HG02678 (cell line): ENCODE measurements around the gene APOL4.
"Not testable (repeated sequence)": the region's sequence is repeated elsewhere in the genome, so short reads cannot be mapped to it uniquely, and the experiment has no call there.

Experiments
- ATAC-seq: cut with Tn5 transposase; IDR thresholded peaks from one replicate; pipeline ENCODE4 v1.9.1; 2021; ENCODE audit warnings: mild to moderate bottlenecking, moderate library complexity; ENCODE audit not compliant: unreplicated experiment

The APOL4 gene

DNA sequence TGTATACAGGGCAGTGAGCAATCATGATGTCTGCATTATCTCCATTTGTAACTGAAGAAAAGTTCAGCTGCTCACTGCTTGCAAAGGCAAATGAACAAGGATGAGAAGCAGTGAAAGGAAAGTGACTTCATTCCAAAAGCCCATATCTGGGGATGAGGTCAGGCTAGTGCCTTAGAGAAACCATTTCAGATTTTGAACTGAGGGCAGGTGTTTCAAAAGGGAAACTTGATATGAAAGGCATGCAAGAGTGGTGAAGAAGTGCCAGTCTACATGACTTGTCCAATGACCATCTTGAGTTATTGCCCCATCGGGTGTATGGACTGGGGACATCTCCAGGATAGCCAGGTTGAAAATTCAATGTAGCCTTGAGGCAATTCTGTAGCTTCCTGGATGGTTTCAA is 7.3 kb upstream of the APOL4 start:
- ATAC-seq, result no peak

DNA sequence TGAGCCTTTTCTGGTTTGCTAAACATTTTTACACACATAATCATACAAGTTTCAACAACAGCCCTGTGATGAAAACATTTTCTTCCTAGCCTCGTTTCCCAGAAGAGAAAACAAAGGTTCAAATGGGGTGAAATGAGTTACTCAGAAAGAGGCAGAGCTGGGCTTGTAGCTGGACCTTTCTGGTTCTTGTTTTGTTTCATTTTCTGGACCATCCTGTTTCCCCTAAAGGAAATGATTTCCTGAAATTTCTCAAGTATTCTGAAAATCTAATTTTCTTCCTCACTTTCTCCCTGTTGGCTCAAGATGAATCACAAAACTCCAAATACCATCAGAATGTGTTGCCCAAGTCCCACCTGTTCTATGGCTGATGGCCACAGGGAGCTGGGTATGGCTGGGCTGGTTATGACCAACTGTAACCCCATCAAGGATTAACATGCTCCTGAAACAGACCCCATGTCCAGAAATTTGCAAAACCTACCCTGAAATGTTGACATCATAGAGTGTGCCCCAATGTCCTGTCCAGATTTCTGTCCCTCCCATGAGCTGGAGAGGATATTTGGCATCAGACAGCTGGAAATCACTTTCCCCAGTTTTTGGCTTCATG is 6.7 kb upstream of the APOL4 start:
- ATAC-seq, result no peak

DNA sequence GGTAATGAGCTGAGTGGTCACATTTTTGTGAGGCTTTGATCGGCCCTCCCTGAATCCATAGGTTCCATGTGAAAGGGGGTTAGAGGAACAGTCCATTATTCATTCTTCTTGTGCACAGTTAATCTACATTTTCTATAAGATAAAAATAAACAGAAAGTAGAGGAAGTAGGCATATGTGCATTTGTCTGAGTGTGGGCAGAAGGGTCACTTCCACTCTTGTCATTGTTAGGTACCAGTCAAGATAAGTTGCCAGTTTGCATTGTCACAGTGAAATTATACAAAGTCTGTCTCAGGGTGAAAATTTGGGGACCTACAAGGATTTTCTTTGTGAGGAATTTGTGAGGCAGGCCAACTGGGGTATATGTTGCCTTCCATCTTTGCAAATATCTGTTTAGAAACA is 4.6 kb upstream of the APOL4 start:
- ATAC-seq, result no peak

DNA sequence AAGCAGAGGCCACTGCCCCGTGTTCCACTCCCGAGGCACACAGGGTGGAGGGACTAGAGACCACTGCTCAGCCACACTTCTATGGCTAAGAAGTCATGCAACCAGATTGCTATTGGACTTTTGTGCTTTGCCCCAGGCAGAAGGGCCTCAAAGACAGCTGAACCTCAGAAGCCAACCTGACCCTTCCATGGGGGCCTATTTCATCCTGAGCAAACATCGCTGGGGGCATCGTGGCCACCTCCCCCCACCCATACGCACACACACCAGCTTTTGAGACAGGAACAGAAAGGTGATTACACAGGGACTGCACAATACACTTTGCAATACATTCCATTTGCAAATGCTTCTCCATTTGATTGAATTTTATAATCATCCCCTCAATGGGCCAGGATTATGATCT is 4.0 kb upstream of the APOL4 start:
- not testable (repeated sequence) for ATAC-seq

DNA sequence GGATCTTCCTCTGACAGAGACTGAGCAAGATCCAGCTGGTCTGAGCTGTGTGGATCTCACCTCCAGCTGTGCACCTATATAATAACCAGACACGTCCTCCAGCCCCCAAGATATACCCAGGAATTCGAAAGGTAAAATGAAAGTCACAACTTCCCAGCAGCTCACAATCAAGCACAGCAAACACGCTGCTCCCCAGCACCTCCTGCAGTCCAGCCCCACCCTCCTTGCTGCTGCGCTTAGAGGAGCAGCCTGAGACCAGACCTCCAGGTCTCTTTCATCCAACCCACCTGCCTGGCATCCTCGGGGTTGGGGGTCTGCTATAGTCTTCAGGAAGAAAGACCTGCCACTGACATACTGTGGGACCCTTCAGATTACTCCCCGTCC is 3.0 kb upstream of the APOL4 start:
- ATAC-seq, result no peak

DNA sequence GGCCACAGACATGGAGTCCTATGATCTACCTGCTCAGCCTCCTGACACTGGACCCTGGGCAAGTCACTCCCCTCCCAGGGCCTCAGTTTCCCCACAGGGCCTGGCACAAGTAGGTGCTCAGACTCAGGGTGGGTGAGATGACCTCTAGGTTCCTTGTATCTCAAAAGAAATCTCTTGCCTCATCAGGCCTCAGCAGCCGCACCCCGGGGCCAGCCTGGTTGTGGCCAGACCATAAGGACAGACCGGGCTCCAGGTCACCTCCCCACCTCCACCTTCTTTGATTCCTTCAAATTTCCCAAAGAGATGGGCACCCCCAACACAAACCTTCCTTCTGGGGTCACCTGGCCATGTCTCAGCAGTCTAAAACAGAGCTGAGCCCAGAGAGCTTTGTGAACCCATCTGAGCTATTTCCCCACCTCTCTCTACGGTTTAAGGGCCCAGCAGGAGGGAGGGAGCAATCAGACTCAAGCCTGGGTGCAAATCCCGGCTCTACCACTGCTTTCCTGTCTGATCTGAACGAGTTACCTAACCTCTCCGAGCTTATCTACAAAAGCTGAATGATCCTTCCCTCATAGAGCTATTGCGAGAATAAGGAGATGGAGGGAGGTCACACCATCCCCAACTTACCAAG is 2.5 kb upstream of the APOL4 start:
- no peak for ATAC-seq

DNA sequence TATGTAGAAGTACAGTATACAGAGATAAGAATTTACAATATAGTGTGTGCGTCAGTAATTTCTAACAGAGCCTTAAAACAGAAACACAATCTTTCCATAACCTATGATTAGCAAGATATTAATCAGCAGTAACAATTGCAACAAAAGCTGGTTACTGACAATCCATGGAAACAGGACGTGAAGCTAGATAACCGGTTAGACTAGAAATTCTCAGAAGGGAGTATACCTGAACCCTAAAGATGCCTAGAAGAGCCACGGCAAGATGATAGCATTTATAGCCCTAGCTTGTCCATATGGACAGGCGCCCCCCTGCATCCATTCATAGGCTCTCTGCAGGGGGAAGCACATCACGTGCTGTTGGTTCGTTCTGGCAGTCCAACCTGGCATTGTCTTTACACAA is 1.8 kb upstream of the APOL4 start:
- ATAC-seq, result not testable (repeated sequence)

DNA sequence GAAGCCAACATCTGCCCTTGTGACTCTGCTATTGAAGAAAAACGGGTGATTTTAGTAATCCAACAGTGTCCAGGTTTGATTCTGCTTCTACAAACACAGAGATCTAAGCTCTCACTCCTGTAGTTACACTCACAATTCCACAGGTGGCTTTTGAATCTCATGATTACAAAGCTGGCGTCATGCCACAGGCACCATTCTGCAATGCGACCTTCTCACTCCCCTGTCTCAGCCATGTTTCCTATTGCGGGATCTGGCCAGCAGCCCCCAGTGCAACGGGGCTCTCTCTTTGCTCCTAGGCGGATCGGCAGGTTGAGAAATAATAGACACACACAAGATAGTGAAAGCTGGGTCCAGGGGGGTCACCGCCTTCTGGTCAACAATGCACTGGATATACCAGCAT is 1.3 kb upstream of the APOL4 start:
- ATAC-seq, result not testable (repeated sequence)

DNA sequence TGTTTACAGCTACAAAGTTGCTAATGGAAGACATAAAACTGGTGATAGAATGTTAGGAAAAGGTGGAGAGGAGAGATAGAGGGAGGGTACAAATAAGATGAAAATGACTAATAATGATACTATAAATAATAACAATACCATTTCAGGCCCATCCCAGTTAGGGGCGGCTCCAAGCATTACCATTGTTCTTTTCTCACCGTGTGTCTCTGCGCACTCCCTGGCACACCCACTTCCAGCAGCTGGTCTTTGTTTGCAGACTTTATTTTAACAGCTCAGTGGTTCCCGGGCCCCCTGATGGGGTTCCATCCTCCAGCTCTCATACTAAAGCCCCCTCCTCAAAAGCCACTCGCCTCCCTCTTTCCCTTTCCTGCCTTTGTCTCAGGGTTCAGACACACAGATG is 584 bp downstream of the APOL4 start:
- not testable (repeated sequence) for ATAC-seq

DNA sequence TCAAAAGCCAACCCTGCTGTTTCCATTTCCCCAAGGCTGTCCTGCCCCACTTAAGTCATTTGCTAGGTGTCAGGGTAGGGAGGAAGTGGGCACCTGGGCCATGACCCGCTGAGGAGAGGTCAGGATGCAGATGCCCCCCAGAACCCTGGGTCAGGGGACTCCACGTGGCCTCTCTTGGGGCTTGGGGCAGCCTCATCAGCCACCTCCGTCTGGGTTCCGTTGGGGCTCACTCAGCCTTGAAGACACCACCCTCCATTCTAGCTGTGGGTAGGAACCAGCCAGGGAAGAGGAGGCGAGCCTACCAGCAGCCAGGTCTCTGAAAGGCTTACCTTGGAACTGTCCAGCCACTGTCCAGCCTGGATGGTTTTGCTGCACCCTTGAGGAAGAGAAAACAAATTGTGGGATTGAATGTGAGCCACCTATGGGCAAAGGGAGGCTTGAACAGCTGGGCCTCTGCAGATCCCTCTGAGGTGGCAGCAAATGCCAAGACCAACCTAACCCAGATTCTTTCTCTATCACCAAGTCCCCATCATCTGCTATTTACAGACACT is 2.5 kb downstream of the APOL4 start:
- no peak for ATAC-seq

DNA sequence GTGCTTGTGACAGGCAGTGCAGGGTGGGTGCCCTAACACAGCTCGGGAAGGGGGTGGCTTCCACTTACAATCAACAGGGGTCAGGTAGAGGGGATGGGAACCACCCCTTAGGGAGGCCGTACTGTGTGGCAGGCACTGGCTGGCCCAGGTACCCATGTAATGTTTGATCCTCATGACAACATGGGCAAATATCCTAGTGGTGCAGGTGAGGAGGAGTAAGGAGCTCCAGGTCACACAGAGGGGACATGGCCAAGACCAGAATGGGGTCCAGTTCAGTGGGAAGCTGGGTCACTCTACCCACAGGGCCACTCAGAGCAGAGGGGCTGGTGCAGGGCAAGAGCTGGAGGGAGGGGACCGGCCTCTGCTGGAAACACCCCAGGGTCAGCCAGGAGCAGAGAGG is 3.1 kb downstream of the APOL4 start:
- ATAC-seq, result no peak

DNA sequence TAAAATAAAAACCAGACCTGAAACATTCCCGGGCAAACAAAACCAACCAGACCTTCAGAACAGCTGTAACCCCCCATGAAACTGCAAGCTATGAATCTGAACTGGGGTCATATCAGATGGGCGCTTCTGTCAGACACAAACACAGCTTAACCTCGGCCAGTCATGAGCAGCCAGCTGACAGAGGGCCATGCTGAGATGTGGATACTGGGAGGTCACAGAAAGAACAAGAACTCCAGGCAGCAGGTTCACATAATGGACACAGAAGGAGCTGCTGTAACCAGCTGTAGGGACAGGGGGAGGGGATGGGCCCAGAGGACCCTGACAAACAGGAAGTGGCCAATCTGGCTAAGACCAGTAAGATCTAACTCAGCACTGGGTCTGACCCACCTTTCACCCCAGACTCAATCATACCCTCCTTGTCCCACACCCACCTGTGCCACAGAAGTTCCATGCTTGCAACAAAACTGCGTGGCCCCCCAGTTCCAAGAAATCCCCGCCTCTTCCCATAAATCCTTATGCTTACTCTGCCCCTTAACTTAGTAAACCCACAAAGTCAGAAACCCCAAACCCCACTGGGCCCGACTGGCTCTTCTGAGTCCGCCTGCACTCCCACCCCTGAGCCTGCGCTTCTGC is 4.0 kb downstream of the APOL4 start:
- no peak for ATAC-seq

DNA sequence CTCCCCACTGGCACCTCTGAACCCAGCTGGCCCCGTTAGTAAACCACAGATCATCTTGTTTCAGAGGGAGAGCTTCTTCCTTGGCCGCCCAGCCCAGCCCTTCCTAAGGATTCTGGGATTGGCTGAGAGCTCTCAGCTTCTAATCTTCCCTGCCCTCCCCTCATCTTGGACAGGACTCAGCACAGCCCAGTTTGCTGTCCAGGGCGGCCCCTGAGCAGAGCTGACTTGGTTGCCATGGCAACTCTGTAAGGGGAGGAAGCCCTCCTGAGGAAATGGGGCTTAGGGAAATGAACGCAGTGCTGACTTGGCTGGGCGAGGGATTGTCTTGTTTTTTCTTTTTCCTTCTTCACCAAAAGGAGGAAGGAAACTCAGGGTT is 4.6 kb downstream of the APOL4 start:
- ATAC-seq, result no peak

DNA sequence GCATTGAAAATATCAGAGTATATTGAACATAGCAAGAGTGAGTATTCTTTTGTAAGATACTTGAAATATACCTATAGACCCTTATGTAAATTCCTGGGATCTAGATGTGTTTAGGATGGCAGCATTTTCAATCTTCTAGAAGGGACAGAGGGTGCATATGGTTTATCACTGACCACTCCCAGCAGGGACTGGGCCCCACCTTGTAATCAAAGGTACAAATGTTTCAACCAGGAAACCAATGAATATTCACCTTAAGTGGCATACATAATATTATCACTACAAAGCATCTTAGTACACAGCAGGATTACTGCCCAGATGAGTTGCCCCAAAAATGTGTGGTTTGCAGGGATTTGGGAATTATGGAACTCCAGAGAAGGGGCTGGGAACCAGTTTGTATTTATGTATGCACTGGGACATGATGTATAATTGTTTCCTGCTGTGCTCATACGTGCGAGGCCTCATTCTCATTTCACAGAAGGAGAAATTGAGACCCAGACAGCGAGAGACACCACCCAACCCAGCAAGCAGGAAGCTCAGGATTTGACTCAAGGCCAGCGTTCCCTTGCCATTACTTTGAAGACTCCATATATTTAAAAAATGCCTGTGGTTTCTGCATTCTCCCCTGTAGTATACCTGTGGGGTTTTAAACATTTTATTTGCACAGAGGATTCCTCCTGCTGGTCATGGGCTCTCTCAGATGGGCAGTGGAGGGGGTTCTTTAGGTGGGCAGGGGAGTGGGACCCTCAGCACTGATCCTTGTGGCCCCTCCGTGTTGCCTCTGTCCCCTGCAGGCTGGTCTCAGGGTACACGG is 5.2 kb downstream of the APOL4 start:
- no peak for ATAC-seq

DNA sequence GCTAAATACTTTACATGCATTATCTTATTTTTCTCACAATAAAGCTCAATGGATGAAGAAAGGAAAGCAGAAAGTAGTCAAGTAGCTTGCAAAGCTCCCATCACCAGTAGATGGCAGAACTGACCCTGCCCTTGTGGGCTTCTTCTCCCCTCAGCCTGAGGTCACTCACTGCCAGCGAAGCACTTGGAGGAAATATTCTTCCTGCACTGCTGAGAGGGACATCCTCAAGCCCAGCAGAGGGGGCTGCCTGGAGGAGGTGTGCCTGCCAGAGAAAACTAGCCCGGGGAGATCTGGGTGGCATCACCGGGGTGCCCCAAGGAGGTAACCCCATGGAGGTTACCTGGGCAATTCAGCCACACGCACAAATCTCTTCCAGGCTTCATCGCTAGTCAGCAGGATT is 6.6 kb downstream of the APOL4 start:
- ATAC-seq, result no peak

DNA sequence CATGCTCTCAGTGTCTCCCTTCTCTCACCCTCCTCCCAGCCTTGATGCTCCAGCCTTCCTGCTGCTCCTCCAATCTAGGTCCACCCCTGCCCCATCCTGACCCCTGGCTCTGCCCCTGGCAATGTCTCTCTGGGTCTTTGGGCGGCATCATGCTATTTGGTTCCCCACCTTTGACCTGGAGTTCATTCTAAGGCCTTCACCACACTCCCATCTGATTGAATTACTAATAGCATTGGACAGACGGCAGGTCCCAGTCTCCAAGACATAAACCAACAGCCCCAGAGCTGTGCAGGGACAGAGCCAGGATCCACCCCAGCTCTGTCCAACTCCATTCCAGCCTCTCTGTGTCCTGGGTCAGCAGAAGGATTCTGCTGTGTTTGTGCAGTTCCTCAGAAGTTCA is 7.2 kb downstream of the APOL4 start:
- ATAC-seq, result no peak

DNA sequence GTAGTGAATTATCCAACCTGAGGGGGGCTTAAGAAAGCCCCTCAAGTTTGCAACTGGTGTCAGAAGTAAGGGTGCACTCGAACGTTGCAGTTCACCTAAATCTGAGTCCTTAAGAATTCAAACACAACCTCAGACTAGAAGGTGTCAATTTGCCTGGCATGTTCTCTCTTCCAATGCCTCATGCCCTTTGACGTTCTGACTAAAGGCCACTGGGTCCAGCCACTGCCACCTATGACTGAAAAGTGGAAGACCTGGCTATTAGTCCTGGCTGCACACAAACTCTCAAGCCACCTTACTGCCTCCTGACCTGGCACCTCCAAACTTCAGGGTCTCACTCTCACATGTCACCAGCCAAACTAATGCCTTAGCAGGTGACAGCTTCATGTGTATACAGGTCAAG is 8.0 kb downstream of the APOL4 start:
- ATAC-seq, result no peak

DNA sequence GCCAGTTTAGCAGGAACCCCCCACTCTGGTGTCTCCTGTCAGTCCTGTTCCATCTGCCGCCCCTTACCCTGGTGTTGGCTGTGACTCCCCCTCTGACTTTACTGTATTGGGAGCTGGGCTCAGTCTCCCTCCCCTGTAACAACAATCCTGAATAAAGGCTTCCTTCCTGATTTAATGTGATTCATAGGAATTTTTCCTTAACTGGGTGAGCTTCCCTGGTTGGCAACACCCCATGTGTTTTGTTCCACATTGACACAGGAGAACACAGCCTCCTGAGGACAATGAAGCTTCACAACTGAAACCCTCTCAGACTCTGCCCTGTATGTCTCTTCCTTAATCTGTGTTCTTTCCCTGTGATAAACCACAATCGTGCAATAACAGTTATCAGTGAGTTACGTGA is 8.4 kb downstream of the APOL4 start:
- no peak for ATAC-seq

DNA sequence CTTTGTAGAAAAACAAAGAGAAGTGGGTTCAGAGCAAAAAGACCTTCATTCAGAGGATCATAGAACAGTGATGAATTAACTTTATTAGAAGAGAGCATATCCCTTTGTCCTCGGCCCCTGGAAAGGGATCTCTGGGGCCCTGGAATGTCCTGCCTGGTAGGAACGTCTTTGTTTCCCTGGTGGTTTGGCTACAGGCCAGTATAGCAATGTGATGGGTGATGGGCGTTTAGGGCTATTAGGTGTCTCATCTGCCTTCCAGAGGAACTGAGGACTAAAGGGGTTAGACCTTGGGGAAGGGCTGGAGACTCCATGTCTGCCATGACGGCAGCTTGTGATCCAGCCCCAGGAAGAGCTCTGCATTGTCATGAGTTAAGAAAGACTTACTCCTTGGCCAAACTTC is 9.1 kb downstream of the APOL4 start:
- no peak for ATAC-seq

DNA sequence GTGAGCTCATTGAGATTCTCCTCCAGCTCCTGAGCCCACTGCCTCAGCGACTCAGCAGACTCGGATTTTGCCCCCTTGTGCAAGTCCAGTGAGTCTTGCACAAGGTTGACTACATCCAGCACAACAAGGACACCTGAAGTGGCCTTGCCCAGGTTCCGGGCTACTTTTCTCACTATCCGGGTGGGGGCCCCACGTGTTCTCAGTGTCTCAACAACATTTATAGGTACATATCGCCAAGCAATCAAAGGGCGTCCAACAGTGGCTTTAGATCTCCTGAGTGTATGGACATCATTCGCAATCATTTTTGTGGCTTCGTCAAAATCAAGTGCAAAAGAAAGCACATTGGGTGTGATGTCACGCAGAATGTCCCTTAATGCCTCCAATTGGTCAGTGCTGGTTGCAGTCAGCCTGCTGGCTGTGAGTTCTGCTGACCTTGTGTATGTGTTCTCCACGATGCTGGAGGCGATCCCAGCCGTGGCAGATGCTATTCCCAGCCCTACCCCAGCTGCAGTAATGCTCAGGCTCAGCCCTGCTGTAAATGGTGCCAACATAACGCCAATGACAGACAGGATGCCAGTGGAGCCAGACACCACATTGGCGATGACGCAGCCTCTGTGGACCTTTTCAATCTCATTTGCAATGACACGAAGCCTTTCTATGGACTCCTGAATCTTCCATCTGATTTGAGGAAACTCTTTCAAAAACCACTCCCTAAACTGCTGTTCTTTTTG is 10.3 kb downstream of the APOL4 start:
- no peak for ATAC-seq

DNA sequence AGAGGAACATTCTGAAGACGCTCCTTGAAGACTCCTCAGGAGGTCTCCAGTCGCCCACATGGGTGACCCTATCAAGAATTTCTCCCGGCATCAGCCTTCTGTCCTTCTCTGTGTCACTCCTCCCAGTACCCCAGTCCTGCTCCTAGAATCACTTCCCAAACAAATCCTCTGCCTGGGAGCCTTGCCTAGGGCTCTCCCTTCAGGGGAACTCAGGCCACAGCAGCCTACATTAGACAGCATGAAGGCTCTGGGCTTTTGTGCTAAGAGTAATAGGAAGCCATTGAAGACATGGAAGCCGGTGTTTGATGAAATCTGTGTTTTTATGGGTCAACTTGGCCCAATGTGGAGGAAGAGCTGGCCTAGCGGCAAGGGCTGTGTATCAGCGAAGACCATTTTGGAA is 13.7 kb downstream of the APOL4 start:
- ATAC-seq, result not testable (repeated sequence)
